HG02852 (cell line): Measurements from ENCODE around the gene PLEKHG4B.

Source experiments
- ATAC-seq: cut with Tn5 transposase; IDR thresholded peaks from one replicate; pipeline ENCODE4 v1.9.1; 2021; ENCODE audit warnings: mild to moderate bottlenecking, moderate library complexity; ENCODE audit not compliant: unreplicated experiment

Gene PLEKHG4B

GRCh38 chr5:167982-168660 is 76.2 kb downstream of the PLEKHG4B start:
- ATAC-seq: no peak

- ATAC-seq: no peak
These were observed 77.2 kb downstream of the PLEKHG4B start for GRCh38 chr5:169071-169727.

- ATAC-seq: no peak
These were observed 77.7 kb downstream of the PLEKHG4B start for GRCh38 chr5:169728-170094.

- no peak for ATAC-seq
These were observed 79.2 kb downstream of the PLEKHG4B start for GRCh38 chr5:170971-171800.

- no peak for ATAC-seq
These were observed 79.9 kb downstream of the PLEKHG4B start for GRCh38 chr5:171801-172331.

- no peak for ATAC-seq
These were observed 80.5 kb downstream of the PLEKHG4B start for GRCh38 chr5:172421-172820.

- no peak for ATAC-seq
These were observed 80.9 kb downstream of the PLEKHG4B start for GRCh38 chr5:172841-173251.

- ATAC-seq: no peak
These were observed 81.7 kb downstream of the PLEKHG4B start for GRCh38 chr5:173392-174290.

GRCh38 chr5:174291-174600 is 82.3 kb downstream of the PLEKHG4B start:
- ATAC-seq: no peak

GRCh38 chr5:174876-175465 is 83.0 kb downstream of the PLEKHG4B start:
- ATAC-seq: no peak

- no peak for ATAC-seq
These were observed 84.4 kb downstream of the PLEKHG4B start for GRCh38 chr5:176296-176823.

- no peak for ATAC-seq
These were observed 86.1 kb downstream of the PLEKHG4B start for GRCh38 chr5:178110-178509.

GRCh38 chr5:179401-179800 is 87.4 kb downstream of the PLEKHG4B start:
- ATAC-seq: no peak

GRCh38 chr5:180286-180918 is 88.4 kb downstream of the PLEKHG4B start:
- no peak for ATAC-seq

- ATAC-seq: no peak
These were observed 89.2 kb downstream of the PLEKHG4B start for GRCh38 chr5:181160-181559.

GRCh38 chr5:181566-181965 is 89.6 kb downstream of the PLEKHG4B start:
- ATAC-seq: no peak

- no peak for ATAC-seq
These were observed 90.2 kb downstream of the PLEKHG4B start for GRCh38 chr5:182126-182525.

GRCh38 chr5:184471-184870 is 92.5 kb downstream of the PLEKHG4B start:
- ATAC-seq: no peak
